Measurements from ENCODE around the gene ACY1. TPM values are rescaled to one million over a fixed set of nuclear protein-coding genes. Genes with fewer than 3 reads are reported as not detected.

Gene ACY1
- total and polyA plus RNA-seq, 2 of the 13 experiments (the other 11 are each of a cell fraction or from before 2014, with no cell fraction given) = 113 to 162 TPM

DNA sequence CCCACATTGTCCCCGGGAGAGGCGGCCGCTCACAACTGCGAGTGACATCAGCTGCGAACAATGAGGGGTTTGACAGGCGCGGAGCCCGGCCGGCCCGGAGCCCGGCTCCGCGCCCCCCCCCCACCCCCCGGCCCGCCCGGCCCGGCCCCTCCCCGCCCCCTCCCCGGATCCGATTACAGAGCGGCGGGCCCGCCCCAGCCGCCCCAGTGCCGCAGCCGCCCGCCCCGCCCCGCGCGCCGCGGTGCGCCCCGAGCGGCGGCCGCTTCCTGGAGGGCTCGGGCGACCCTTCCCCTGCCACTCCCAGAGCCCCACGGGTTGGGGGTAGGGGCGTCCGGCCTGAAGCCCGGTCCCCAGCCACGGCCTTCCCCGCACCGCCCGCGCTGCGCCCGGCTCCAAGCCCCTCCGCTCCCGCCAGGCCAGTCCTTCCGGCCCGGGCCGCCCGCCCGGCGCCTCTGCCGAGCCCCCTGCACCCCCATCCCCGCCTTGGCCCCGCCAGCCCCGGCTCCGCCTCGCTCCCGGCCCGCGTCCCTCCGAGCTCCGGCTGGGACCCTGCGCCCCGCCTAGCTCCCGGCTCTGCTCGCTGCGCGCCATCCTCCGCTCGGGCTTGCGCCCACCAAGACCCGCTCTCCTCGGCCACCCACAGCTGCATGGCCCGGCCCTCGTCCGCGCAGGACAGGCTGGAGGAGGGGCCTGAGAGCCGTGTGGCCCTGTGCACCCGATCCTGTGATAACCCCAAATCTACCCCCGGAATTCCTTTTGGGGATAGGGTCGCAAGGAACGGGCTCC, 15.8 kb upstream of the ACY1 start, which contains the start of gene PCBP4 (continued):
- TF ChIP-seq, protein P1, sequence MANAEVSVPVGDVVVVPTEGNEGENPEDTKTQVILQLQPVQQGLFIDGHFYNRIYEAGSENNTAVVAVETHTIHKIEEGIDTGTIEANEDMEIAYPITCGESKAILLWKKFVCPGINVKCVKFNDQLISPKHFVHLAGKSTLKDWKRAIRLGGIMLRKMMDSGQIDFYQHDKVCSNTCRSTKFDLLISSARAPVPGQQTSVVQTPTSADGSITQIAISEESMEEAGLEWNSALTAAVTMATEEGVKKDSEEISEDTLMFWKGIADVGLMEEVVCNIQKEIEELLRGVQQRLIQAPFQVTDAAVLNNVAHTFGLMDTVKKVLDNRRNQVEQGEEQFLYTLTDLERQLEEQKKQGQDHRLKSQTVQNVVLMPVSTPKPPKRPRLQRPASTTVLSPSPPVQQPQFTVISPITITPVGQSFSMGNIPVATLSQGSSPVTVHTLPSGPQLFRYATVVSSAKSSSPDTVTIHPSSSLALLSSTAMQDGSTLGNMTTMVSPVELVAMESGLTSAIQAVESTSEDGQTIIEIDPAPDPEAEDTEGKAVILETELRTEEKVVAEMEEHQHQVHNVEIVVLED (CRISPR knock-in tag; IDR thresholded peaks at IDR 0.05; ENCODE audit: borderline replicate concordance) = no peak
- TF ChIP-seq RBAK (CRISPR knock-in tag; IDR thresholded peaks at IDR 0.05) = no peak
- TF ChIP-seq, protein P2, sequence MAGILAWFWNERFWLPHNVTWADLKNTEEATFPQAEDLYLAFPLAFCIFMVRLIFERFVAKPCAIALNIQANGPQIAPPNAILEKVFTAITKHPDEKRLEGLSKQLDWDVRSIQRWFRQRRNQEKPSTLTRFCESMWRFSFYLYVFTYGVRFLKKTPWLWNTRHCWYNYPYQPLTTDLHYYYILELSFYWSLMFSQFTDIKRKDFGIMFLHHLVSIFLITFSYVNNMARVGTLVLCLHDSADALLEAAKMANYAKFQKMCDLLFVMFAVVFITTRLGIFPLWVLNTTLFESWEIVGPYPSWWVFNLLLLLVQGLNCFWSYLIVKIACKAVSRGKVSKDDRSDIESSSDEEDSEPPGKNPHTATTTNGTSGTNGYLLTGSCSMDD (CRISPR knock-in tag; IDR thresholded peaks at IDR 0.05) = no peak
- TF ChIP-seq ZNF75D (CRISPR knock-in tag; IDR thresholded peaks at IDR 0.05; ENCODE audit: borderline replicate concordance) = no peak
- TF ChIP-seq, protein P3, sequence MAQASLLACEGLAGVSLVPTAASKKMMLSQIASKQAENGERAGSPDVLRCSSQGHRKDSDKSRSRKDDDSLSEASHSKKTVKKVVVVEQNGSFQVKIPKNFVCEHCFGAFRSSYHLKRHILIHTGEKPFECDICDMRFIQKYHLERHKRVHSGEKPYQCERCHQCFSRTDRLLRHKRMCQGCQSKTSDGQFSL (CRISPR knock-in tag; IDR thresholded peaks at IDR 0.05) = peak; percentile 75
- TF ChIP-seq, protein P4, sequence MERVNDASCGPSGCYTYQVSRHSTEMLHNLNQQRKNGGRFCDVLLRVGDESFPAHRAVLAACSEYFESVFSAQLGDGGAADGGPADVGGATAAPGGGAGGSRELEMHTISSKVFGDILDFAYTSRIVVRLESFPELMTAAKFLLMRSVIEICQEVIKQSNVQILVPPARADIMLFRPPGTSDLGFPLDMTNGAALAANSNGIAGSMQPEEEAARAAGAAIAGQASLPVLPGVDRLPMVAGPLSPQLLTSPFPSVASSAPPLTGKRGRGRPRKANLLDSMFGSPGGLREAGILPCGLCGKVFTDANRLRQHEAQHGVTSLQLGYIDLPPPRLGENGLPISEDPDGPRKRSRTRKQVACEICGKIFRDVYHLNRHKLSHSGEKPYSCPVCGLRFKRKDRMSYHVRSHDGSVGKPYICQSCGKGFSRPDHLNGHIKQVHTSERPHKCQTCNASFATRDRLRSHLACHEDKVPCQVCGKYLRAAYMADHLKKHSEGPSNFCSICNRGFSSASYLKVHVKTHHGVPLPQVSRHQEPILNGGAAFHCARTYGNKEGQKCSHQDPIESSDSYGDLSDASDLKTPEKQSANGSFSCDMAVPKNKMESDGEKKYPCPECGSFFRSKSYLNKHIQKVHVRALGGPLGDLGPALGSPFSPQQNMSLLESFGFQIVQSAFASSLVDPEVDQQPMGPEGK (CRISPR knock-in tag; IDR thresholded peaks at IDR 0.05) = no peak; the same call in none of the 2 replicates
- TF ChIP-seq SOX13 (IDR thresholded peaks at IDR 0.05) = no peak
- no peak; a peak in 1 of 4 replicates for TF ChIP-seq SOX13 (CRISPR knock-in tag; conservative IDR thresholded peaks at IDR 0.05 in 1 of 2, IDR thresholded peaks at IDR 0.05 in 1 of 2)
- TF ChIP-seq ARNTL (CRISPR knock-in tag; IDR thresholded peaks at IDR 0.05) = no peak
- TF ChIP-seq RBM22 (optimal IDR thresholded peaks at IDR 0.05; ENCODE audit: low read length) = peak; percentile 86
- TF ChIP-seq, protein P5, sequence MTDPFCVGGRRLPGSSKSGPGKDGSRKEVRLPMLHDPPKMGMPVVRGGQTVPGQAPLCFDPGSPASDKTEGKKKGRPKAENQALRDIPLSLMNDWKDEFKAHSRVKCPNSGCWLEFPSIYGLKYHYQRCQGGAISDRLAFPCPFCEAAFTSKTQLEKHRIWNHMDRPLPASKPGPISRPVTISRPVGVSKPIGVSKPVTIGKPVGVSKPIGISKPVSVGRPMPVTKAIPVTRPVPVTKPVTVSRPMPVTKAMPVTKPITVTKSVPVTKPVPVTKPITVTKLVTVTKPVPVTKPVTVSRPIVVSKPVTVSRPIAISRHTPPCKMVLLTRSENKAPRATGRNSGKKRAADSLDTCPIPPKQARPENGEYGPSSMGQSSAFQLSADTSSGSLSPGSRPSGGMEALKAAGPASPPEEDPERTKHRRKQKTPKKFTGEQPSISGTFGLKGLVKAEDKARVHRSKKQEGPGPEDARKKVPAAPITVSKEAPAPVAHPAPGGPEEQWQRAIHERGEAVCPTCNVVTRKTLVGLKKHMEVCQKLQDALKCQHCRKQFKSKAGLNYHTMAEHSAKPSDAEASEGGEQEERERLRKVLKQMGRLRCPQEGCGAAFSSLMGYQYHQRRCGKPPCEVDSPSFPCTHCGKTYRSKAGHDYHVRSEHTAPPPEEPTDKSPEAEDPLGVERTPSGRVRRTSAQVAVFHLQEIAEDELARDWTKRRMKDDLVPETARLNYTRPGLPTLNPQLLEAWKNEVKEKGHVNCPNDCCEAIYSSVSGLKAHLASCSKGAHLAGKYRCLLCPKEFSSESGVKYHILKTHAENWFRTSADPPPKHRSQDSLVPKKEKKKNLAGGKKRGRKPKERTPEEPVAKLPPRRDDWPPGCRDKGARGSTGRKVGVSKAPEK (CRISPR knock-in tag; IDR thresholded peaks at IDR 0.05; ENCODE audit: borderline replicate concordance) = no peak
- TF ChIP-seq ZFP90 (CRISPR knock-in tag; IDR thresholded peaks at IDR 0.05; ENCODE audit: borderline replicate concordance) = no peak; the same call in 1 of the 2 replicates
- no peak for TF ChIP-seq ATF7 (IDR thresholded peaks at IDR 0.05)
- no peak for TF ChIP-seq ATF7 (CRISPR knock-in tag; IDR thresholded peaks at IDR 0.05)
- TF ChIP-seq ZNF678 (CRISPR knock-in tag; IDR thresholded peaks at IDR 0.05) = no peak
- no peak for TF ChIP-seq RAD51 (IDR thresholded peaks at IDR 0.05; ENCODE audit: borderline replicate concordance)
- TF ChIP-seq SALL2 (CRISPR knock-in tag; IDR thresholded peaks at IDR 0.05) = peak; percentile 31; the same call in 1 of the 2 replicates
- no peak for TF ChIP-seq ZNF30 (CRISPR knock-in tag; IDR thresholded peaks at IDR 0.05)

All from HepG2 (cell line).